Posterior cingulate gyrus (tissue), 11 donors: ENCODE results near the gene CD34.

Experiments
- DNase-seq, 10 donors: peaks; one replicate each; pipeline versions ENCODE4 v3.0.0 to v3.0.0-alpha.2; 2020 to 2021; ENCODE audit warnings: mixed read lengths in 3 of 10
- intact Hi-C: fragments of 100-400 bp; cut with DNase I; formaldehyde crosslinking; loops from one replicate; pipeline ENCODE4 v1.15.1; 2023

CD34 gene

DNA sequence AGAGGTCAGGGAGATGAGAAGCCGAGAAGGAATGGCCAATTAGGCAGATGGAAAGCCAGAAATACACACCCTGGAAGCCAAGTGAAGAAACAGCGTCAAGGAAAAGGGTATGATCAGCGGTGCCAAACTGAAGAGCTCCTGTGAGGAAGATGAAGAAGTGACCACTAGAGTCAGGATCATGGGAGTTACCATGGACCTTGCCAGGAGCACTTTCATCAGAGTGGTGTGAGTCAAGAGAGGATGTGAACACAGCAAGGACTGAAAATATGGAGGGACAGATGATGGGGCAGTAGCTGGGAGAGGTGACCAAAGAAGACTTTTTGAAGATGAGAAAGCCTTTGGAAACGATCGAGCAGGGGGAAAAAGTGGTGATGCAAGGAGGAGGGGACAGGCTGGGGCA, 50.4 kb downstream of the CD34 start:
- intact Hi-C loops, result loop anchor here (10.0 kb wide), 1 partner anchor 46 kb away; no protein-coding TSS in a partner anchor
- no peak for DNase-seq

GRCh38 chr1:207858806-207859205, 52.1 kb downstream of the CD34 start:
- peak in 1 of 10 donors; percentile 2 for DNase-seq
- intact Hi-C loops, result no loop called here

DNA sequence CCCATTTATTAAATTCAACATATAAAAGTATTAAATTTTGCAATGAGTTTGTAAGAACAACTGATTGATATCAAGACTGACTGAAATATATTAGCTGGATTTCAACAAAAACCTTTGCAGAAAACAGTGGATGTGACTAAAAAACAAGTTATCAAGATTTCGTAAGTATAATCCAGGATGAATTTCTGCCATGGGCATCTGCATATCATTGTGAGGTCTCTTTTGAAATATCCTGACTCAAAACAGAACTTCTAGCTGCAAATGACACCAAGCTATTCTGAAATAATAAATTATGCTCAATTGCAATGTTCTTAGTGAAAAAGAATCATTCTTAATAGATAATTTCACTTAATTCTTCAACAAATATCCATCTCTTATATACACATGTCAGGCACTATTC, 52.6 kb downstream of the CD34 start:
- no peak for DNase-seq
- intact Hi-C loops, result no loop called here

DNA sequence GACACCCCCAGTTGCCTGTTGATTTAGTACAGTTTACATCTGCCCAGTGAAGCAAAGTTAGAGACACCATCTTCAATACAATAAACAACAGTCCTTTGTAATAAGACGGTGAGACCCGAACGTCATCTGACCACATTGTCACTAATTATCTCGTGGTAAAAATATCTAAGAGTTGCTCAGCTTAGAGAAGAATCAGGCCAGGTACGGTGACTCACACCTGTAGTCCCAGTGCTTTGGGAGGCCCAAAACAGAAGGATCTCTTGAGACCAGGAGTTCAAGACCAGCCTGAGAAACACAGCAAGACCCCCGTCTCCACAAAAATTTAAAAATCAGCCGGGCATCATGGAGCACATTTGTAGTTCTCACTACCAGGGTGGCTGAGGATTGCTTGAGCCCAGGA, 53.5 kb downstream of the CD34 start:
- DNase-seq, result peak in 1 of 10 donors; percentile 8
- intact Hi-C loops, result no loop called here

DNA sequence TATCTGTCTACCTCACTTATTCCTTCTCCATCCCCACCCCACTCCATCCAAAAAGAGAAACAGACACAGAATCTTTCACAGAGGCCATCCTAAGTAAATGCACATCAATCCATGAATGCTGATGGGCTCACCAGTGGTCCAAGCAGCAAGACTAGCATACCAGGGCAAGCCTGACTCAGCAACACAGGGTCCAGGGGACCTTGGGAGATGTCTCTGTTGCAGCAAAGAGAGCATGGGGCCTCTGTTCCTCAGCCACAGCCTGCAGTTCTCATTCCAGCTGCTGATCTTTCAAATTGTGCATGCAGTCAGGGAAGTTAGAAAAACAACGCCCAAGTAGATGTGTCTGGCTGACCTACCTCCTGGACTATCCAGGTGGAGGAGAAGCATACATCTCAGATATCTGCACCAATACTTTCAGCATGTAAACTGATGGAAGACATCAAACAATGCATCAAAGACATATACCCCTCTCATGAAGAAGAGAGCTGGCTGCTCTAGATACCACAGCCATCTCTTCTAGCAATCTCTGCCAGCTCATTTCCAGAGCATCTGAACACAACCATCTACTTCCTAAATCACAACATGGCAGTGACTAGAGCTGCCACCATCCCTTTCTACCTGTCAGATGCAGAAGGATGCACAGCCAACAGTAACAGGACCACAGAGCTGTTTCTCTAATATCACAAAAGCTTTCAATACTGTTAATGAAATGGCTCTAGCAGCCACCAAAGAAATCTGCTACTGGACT, 54.5 kb downstream of the CD34 start:
- peak in 1 of 10 donors; percentile 3 for DNase-seq
- intact Hi-C loops, result no loop called here

GRCh38 chr1:207854001-207854400, 56.9 kb downstream of the CD34 start:
- no peak for DNase-seq
- intact Hi-C loops, result no loop called here

- no peak for DNase-seq
- intact Hi-C loops, result no loop called here
Observed at GRCh38 chr1:207853372-207853757, 57.6 kb downstream of the CD34 start.

- DNase-seq, result no peak
- intact Hi-C loops, result no loop called here
Observed at GRCh38 chr1:207852576-207853371, 58.2 kb downstream of the CD34 start.

GRCh38 chr1:207851696-207852095, 59.2 kb downstream of the CD34 start:
- peak in 1 of 10 donors; percentile 6 for DNase-seq
- intact Hi-C loops, result no loop called here

DNA sequence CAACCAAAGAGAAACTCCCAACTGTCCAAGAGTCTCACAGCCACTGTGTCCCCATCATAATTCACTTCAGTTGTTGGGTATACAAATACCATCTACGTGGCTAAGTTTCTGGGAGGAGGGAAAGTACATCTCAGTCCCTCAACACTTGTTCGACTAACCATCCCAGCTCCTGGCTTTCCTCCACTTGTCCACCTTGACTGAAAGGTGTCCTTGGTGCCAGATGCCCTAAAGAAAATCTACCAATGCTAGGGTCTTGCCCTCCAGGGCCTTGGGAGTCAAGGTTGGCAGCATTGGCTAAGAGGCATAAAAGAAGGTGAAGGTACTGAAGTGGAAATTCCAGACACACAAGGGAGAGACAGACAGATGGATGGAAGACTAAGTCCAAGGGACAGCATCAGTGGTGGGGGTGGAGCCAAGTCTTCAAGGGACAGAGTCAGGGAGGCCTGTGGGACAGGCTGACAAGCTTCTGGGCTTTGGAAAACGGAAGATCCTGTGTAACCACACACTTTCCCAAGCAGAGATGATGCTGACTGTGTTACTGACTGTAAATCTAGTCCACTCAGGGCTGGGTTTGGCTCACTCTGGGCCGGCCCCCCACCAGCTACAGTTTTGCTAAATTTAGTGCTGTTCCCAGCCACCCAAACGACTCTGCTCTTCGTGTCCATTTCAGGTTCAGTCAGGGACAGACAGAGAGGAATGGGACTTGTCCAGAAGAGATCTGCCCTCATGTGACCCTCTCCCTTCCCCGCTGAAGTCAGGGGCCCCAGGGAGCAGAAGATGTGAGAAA, 60.1 kb downstream of the CD34 start:
- peak in 1 of 10 donors; percentile 4 for DNase-seq
- intact Hi-C loops, result no loop called here

- DNase-seq, result no peak
- intact Hi-C loops, result no loop called here
Observed at GRCh38 chr1:207849646-207850045, 61.3 kb downstream of the CD34 start.

GRCh38 chr1:207849016-207849415, 61.9 kb downstream of the CD34 start:
- no peak for DNase-seq
- intact Hi-C loops, result no loop called here

GRCh38 chr1:207848234-207848633, 62.7 kb downstream of the CD34 start:
- no peak for DNase-seq
- intact Hi-C loops, result no loop called here

- intact Hi-C loops, result no loop called here
Observed at GRCh38 chr1:207847116-207847515, 63.8 kb downstream of the CD34 start.

DNA sequence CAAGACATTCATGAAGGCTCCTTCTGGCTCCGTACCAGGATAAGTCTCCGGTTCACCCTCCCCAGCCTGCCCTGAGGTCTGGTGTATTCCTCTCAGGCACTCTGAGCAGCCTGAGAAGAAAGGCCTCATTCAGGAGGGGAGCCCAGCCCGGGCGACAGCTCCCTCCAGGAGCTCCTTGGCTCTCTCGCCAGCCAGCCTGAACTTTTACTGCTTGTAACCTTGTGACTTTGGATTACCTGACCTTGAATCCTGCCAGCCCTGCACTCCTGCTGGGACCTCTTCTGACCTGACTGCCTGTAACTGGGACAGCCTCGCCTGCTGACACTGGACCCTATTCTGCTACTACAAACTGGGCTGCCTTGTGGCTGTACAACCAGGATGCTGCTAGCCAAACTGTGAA, 65.8 kb downstream of the CD34 start:
- intact Hi-C loops, result no loop called here
- DNase-seq, result peak in 3 of 10 donors; percentile 27 to 78 (median 30)

More at GRCh38 chr1:207847116-207847515, 63.8 kb downstream of the CD34 start:
- DNase-seq, result no peak

- DNase-seq, result no peak
- intact Hi-C loops, result no loop called here
Observed at GRCh38 chr1:207844371-207844770, 66.6 kb downstream of the CD34 start.

DNA sequence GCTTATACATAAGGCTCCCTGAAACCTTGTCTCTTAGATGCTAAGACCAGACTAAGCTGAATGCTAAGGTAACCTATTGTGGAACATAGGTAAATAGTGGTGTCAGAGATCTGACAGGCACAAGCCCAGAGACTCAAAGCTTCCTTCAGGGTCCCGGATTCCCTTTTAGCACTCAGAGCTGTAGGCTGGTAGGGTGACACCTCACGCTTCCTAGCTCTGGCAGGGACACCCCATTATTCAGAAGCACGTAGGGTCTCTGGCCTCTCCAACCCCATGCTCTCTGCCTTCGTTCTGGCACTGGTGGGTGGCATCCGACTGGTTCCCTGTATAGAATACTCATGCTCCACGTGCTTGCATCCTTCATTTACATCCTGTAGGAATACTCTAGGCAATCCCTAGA, 68.4 kb downstream of the CD34 start:
- DNase-seq, result no peak

DNA sequence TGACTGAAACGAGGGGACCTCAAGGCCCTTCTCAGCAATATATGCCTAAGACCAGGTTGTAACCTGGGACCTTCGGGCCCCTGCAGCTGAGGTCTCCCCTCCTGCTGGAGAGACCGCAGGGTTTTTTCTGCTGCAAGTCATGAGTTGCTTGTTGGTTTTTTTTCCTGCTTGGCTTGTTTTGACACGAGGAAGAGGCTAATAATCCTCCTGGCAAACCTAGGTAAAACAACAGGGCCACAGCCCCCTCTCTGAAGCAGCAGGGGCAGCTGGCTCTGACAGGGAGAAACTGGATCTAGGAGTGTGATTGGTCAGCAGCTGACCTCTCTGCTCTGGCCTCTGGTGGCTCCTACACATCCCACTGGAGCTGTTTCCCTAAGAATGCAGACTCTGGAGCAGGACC, 69.0 kb downstream of the CD34 start:
- intact Hi-C loops, result no loop called here
- DNase-seq, result no peak

More for the DNA sequence above, 68.4 kb downstream of the CD34 start:
- intact Hi-C loops, result no loop called here

GRCh38 chr1:207841293-207841692, 69.6 kb downstream of the CD34 start:
- no peak for DNase-seq
- intact Hi-C loops, result no loop called here

DNA sequence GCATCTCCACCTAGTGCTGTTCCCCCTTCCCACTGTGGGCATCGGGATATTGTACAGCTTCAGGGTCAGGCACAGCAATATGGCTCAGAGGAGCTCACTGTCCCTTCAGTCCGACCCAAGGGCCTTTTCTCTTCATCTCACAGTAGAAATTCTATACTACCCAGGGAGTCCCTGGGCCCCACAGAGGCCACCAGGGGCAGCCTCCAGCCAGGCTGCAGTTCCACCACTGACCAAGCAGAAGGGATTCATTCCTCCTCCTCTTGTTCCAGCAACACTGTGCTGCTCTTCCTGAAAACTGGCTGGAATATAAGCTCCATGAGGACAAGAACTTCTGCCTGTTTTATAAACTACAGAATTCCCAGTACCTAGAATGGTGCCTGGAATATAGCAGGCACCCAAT, 70.5 kb downstream of the CD34 start:
- intact Hi-C loops, result no loop called here
- no peak for DNase-seq

DNA sequence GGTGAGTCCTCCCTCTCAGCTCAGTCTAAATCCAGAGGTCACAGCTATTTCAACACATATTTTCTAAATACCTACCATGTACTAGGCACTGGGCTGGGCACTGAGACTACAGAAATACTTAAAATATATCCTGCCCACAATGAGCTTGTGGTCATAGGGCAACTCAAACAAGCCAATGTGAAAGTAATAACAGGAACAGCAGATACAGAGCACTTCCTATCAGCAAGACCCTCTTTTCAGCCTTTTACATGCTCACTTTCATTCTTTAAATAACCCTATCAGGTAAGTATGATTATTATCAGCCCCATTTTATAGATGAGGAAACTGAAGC, 71.9 kb downstream of the CD34 start:
- intact Hi-C loops, result no loop called here
- no peak for DNase-seq
